GM12878 (cell line): Measurements from ENCODE around the gene FOXD1. TPM values are rescaled to one million over a fixed set of nuclear protein-coding genes. Genes with fewer than 3 reads are reported as not detected.

Source experiments
- ATAC-seq: fragments of 200-7000 bp; cut with Tn5 transposase; 3 replicates; pipeline ENCODE4 v1.9.1; 2020; ENCODE audit warnings: mild to moderate bottlenecking, moderate library complexity
- Bru-seq: library from RNA; stranded (reverse); fragments of 400-500 nt; gene quantifications from one replicate; lab custom pipeline; 2021; lab: Mats Ljungman, UMichigan
- BruChase-seq, 2 experiments: library from RNA; stranded (reverse); fragments of 400-500 nt; gene quantifications; one replicate each; lab custom pipeline; 2021; lab: Mats Ljungman, UMichigan
- BruUV-seq: library from RNA; stranded (reverse); fragments of 400-500 nt; replicated peaks from 2 replicates; lab custom pipeline; 2021; lab: Mats Ljungman, UMichigan
- CTCF ChIA-PET: fragments of 300-600 bp; sonication (Branson Sonifier 250); formaldehyde crosslinking; extraction: SDS; loops from one replicate; lab custom pipeline; 2021; ENCODE audit warnings: inconsistent platforms; lab: Yijun Ruan, JAX
- POLR2A ChIA-PET: fragments of 350-600 bp; formaldehyde crosslinking; extraction: SDS; loops from one replicate; lab custom pipeline; 2021; ENCODE audit warnings: inconsistent platforms; lab: Charles Lee
- RAD21 ChIA-PET: fragments of 300-600 bp; sonication (Branson Sonifier 250); formaldehyde crosslinking; loops from one replicate; lab custom pipeline; 2023; ENCODE audit warnings: antibody characterized with exemption; ENCODE audit not compliant: unreplicated experiment; lab: Charles Lee
- SMC1A ChIA-PET: fragments of 300-600 bp; sonication (Branson Sonifier 250); formaldehyde crosslinking; loops from one replicate; lab custom pipeline; 2023; ENCODE audit not compliant: unreplicated experiment, uncharacterized antibody; lab: Charles Lee
- DNase-seq: peaks from one replicate; pipeline ENCODE4 v3.0.0-alpha.2; 2011; ENCODE audit warnings: low read depth, low spot score
- FAIRE-seq: peaks from 3 replicates; lab custom pipeline; 2011; peaks lifted over from hg19 to GRCh38; lab: Jason Lieb, UNC
- H2AFZ ChIP-seq: 2 replicates; pipeline ENCODE4 v1.6.0; 2011; ENCODE audit warnings: low read depth, low read length, control low read depth; ENCODE audit not compliant: control insufficient read depth
- H3K27ac ChIP-seq: 2 replicates; pipeline ENCODE4 v1.5.1; 2011; ENCODE audit warnings: control low read depth; ENCODE audit not compliant: control insufficient read depth, insufficient read depth
- H3K27me3 ChIP-seq, 2 experiments: replicated peaks in 1 of 2; 2 replicates each; pipeline versions ENCODE4 v1.6.0 to v1.6.1; 2011; ENCODE audit warnings: low read length in 1 of 2; ENCODE audit not compliant: control insufficient read depth in 2 of 2, insufficient read depth in 2 of 2
- H3K36me3 ChIP-seq, 2 experiments: 2 replicates each; pipeline ENCODE4 v1.5.1; 2011; ENCODE audit warnings: low read length in 1 of 2; ENCODE audit not compliant: control insufficient read depth in 2 of 2, insufficient read depth in 2 of 2
- H3K4me1 ChIP-seq: 2 replicates; pipeline ENCODE4 v1.6.1; 2011; ENCODE audit warnings: mild to moderate bottlenecking, low read length, moderate library complexity, mixed read lengths; ENCODE audit not compliant: control insufficient read depth, insufficient read depth
- H3K4me2 ChIP-seq: 2 replicates; pipeline ENCODE4 v1.6.0; 2011; ENCODE audit warnings: control low read depth; ENCODE audit not compliant: control insufficient read depth, insufficient read depth
- H3K4me3 ChIP-seq: fragments of 200-600 bp; sonication (generic); 2 replicates; pipeline ENCODE4 v1.5.1; 2016
- H3K79me2 ChIP-seq: 2 replicates; pipeline ENCODE4 v1.6.0; 2011; ENCODE audit warnings: low read length; ENCODE audit not compliant: control insufficient read depth, insufficient read depth
- H3K9ac ChIP-seq: 2 replicates; pipeline ENCODE4 v1.8.0; 2011; ENCODE audit warnings: low read length, control low read depth, mixed read lengths; ENCODE audit not compliant: control insufficient read depth, insufficient read depth
- H3K9me3 ChIP-seq: replicated peaks from 3 replicates; pipeline ENCODE4 v1.5.1; 2011; ENCODE audit warnings: mild to moderate bottlenecking, low read length; ENCODE audit not compliant: control insufficient read depth, insufficient read depth
- H4K20me1 ChIP-seq: 2 replicates; pipeline ENCODE4 v1.6.0; 2011; ENCODE audit not compliant: control insufficient read depth, insufficient read depth
- ASH2L ChIP-seq: fragments of 300-600, 200-600 bp; sonication (generic); IDR thresholded peaks from 2 replicates; pipeline ENCODE4 v1.6.1; 2017; ENCODE audit warnings: low read depth, mild to moderate bottlenecking, borderline replicate concordance
- CTCF ChIP-seq, 3 experiments: IDR thresholded peaks in 2 of 3; conservative IDR thresholded peaks in 1 of 3; 2 replicates each; pipeline ENCODE4 v1.5.1; 2011; ENCODE audit warnings: low read depth in 3 of 3, low read length in 3 of 3, mild to moderate bottlenecking in 3 of 3, control low read depth in 2 of 3, moderate library complexity in 2 of 3, inconsistent platforms in 1 of 3, mixed read lengths in 1 of 3; ENCODE audit not compliant: control insufficient read depth in 2 of 3, insufficient read depth in 1 of 3; ENCODE audit errors: extremely low read depth in 1 of 3
- JUNB ChIP-seq: IDR thresholded peaks from 2 replicates; pipeline ENCODE4 v1.6.1; 2016; ENCODE audit warnings: antibody characterized with exemption, mild to moderate bottlenecking
- PBX3 ChIP-seq: IDR thresholded peaks from 2 replicates; pipeline ENCODE4 v1.6.1; 2011; ENCODE audit warnings: mild to moderate bottlenecking, low read depth, low read length, moderate library complexity; ENCODE audit not compliant: insufficient replicate concordance
- POLR2A ChIP-seq: IDR thresholded peaks from 2 replicates; pipeline ENCODE4 v1.6.1; 2011; ENCODE audit warnings: low read depth, mild to moderate bottlenecking, low read length
- RAD21 ChIP-seq: IDR thresholded peaks from 2 replicates; pipeline ENCODE4 v1.6.1; 2011; ENCODE audit warnings: mild to moderate bottlenecking, low read depth, low read length, moderate library complexity; ENCODE audit not compliant: insufficient read depth
- RAD51 ChIP-seq: fragments of 450-650 bp; IDR thresholded peaks from 2 replicates; pipeline ENCODE4 v1.6.1; 2016; ENCODE audit warnings: moderate library complexity, mild to moderate bottlenecking, inconsistent platforms
- SPI1 ChIP-seq: IDR thresholded peaks from 2 replicates; pipeline ENCODE4 v1.6.1; 2011; ENCODE audit warnings: low read depth, mild to moderate bottlenecking, low read length, moderate library complexity, borderline replicate concordance; ENCODE audit not compliant: insufficient read depth
- SUZ12 ChIP-seq: fragments of 200-600 bp; sonication (generic); IDR thresholded peaks from one replicate; pipeline ENCODE4 v1.6.1; 2018; ENCODE audit warnings: antibody characterized with exemption, mild to moderate bottlenecking; ENCODE audit not compliant: unreplicated experiment
- USF1 ChIP-seq: IDR thresholded peaks from 2 replicates; pipeline ENCODE4 v1.6.1; 2011; ENCODE audit warnings: borderline replicate concordance, low read depth, mild to moderate bottlenecking, moderate library complexity, mixed read lengths, low read length; ENCODE audit not compliant: insufficient read depth; ENCODE audit errors: extremely low read length
- YBX1 ChIP-seq: fragments of 450-650 bp; IDR thresholded peaks from 2 replicates; pipeline ENCODE4 v1.6.1; 2016; ENCODE audit warnings: antibody characterized with exemption
- WGBS: methylation state at CpG from one replicate; pipeline ENCODE4 v1.1.6; 2016; ENCODE audit warnings: low lambda C conversion rate; ENCODE audit not compliant: insufficient replicate concordance, insufficient coverage; ENCODE audit errors: missing lambda C conversion rate; 5-methylcytosine and 5-hydroxymethylcytosine counted together
- in situ Hi-C: fragments of 300-500 bp; cut with MboI; formaldehyde crosslinking; loops from 9 replicates; pipeline ENCODE4 v1.14.3; 2018; ENCODE audit warnings: mixed read lengths
- intact Hi-C: fragments of 100-400 bp; cut with micrococcal nuclease; formaldehyde crosslinking; loops from one replicate; pipeline ENCODE4 v1.14.2; 2022; ENCODE audit not compliant: unreplicated experiment
- long read RNA-seq, 2 experiments: library from polyadenylated mRNA; unstranded; transcript quantifications; one replicate each; pipeline ENCODE4 v2.0.0, GENCODE V29; 2019 to 2020
- polyA minus RNA-seq, 3 experiments: library from RNA; depleted of rRNA, polyadenylated mRNA; stranded (reverse); fragments of >200 nt; gene quantifications; 2 replicates each; pipeline ENCODE4 v1.2.3, GENCODE V29; 2011
- polyA plus RNA-seq, 11 experiments: library from polyadenylated mRNA; depleted of rRNA in 4 of 11; unstranded in 6 of 11; stranded (reverse) in 5 of 11; fragments of >200 nt; fragmentation: Nextera tagmentation in 4 of 11; fragmentation: Illumina TruSeq in 1 of 11; extraction: Ambion mirVana in 4 of 11; extraction: Trizol in 1 of 11; gene quantifications; 1 replicate in 1 of 11; 2 replicates in 10 of 11; pipeline versions ENCODE4 v1.2.1 to v1.2.3, GENCODE V29; 2011 to 2016; ENCODE audit warnings: inconsistent platforms in 2 of 11, missing spikeins in 2 of 11, low read depth in 1 of 11
- total RNA-seq, 4 experiments: library from RNA; depleted of rRNA in 3 of 4; stranded (reverse); fragments of >200 nt in 3 of 4; fragmentation: Illumina TruSeq in 1 of 4; extraction: Trizol in 1 of 4; gene quantifications; 2 replicates each; pipeline versions ENCODE4 v1.2.1 to v1.2.3, GENCODE V29; 2013 to 2021

Gene FOXD1
- not detected in 2 replicates for total RNA-seq (2013; cell fraction: nucleolus; rRNA removed)
- total RNA-seq (2014; rRNA removed): not detected in 2 replicates
- total RNA-seq (2014; rRNA removed; fragmentation: Illumina TruSeq; extraction: Trizol): not detected in 2 replicates
- not detected in 2 replicates for total RNA-seq (2021)
- polyA plus RNA-seq (2011; ENCODE audit: low read depth): not detected
- polyA plus RNA-seq (2011; rRNA removed): not detected in 2 replicates
- polyA plus RNA-seq (2011; cell fraction: cytosol; rRNA removed): not detected in 2 replicates
- polyA plus RNA-seq (2011; cell fraction: nucleus; rRNA removed): not detected in 2 replicates
- 0.04 and 0.18 TPM in 2 replicates for polyA plus RNA-seq (2012)
- not detected in 2 replicates for polyA plus RNA-seq (2014; fragmentation: Illumina TruSeq; extraction: Trizol)
- polyA plus RNA-seq (2014; fragmentation: Nextera tagmentation; extraction: Ambion mirVana): not detected
- not detected in 2 replicates for polyA plus RNA-seq (2014; rRNA removed)
- not detected for polyA plus RNA-seq (2016; fragmentation: Nextera tagmentation; extraction: Ambion mirVana)
- polyA minus RNA-seq (2011; rRNA and poly(A)+ RNA removed): not detected in 2 replicates
- polyA minus RNA-seq (2011; cell fraction: cytosol; rRNA and poly(A)+ RNA removed): not detected in 2 replicates
- polyA minus RNA-seq (2011; cell fraction: nucleus; rRNA and poly(A)+ RNA removed): not detected in 2 replicates
- Bru-seq, nascent RNA: percentile 17 among the genes with signal in this experiment
- BruChase-seq, experiment 1, labeled RNA remaining after a 6-hour chase: percentile 32 among the genes with signal in this experiment
- percentile 33 among the genes with signal in this experiment for BruChase-seq, experiment 2, labeled RNA remaining after a 2-hour chase
- long read RNA-seq, experiment 1: 0 reads
- long read RNA-seq, experiment 2: 0 reads

GRCh38 chr5:73448463-73449136 is at the start of gene FOXD1:
TSS of gene FOXD1 (minus strand) at chr5:73448777. CDS start at chr5:73448362, 415 bp downstream.
- Histone ChIP-seq H3K36me3 (no peaks in the 10 kb centered on the region), H4K20me1 (no peaks in the 10 kb centered on the region), H3K9ac (no peak within 1 kb of the TSS), H3K4me2 (peak within 1 kb of the TSS; percentile 79)
- FAIRE-seq (no peak), ATAC-seq (peak; percentile 80), DNase-seq (no peak)
- RAD21 ChIA-PET: no interaction called here
- 19% methylated on average over 53 of the region's 59 CpGs for WGBS
- POLR2A ChIA-PET: interaction anchor here (0.5 kb wide), 1 partner anchor 1635 kb away, joined by 3 read pairs; no protein-coding TSS in a partner anchor
- intact Hi-C loops: loop anchor here (10.0 kb wide), 1 partner anchor 64 kb away; no protein-coding TSS in a partner anchor
- TF ChIP-seq RAD21 (no peak), JUNB (no peak), YBX1 (no peak), POLR2A (peak; percentile 49; the same call in 1 of the 2 replicates), SPI1 (no peak), PBX3 (no peak), SUZ12 (peak; percentile 25), RAD51 (peak; percentile 43; the same call in 1 of the 2 replicates), USF1 (peak; percentile 62), CTCF (IDR thresholded peaks at IDR 0.05 in 2 of 3, conservative IDR thresholded peaks at IDR 0.05 in 1 of 3; ENCODE audit: control insufficient read depth in 2 of 3, extremely low read depth in 1 of 3, insufficient read depth in 1 of 3, low read depth in 3 of 3, low read length in 3 of 3) (no peak), ASH2L (no peak)
- TF ChIP-seq, all 136 proteins: peak for 4
- Histone ChIP-seq H3K9me3 (peaks cover 2% of the 10 kb centered on the region; the same call in 2 of the 3 replicates), H2AFZ (peak within 1 kb of the TSS; percentile 51), H3K4me1 (no peaks in the 10 kb centered on the region), H3K27ac (no peak within 1 kb of the TSS), H3K4me3 (peak within 1 kb of the TSS; percentile 57; the same call in 1 of the 2 replicates), H3K27me3 (peaks cover 13 to 38% of the 10 kb centered on the region in 2 experiments), H3K79me2 (no peaks in the 10 kb centered on the region)
- CTCF ChIA-PET: no interaction called here
- no TSS peak for BruUV-seq
- in situ Hi-C loops: loop anchor here (10.0 kb wide), 1 partner anchor 364 kb away; no protein-coding TSS in a partner anchor
- SMC1A ChIA-PET: interaction anchor here (1.1 kb wide), 1 partner anchor 45 kb away, joined by 3 read pairs; no protein-coding TSS in a partner anchor
